ENCODE results near the gene EBF3. TPM values are rescaled to one million over a fixed set of nuclear protein-coding genes. Genes with fewer than 3 reads are reported as not detected.
A peak's percentile ranks its signal among the peaks of the same experiment; 100 is the strongest.

The EBF3 gene
- total RNA-seq, 1 donor from 2014 or later = 44.4 TPM

- no peak for DNase-seq
Observed at GRCh38 chr10:129793996-129794395, 170.1 kb downstream of the EBF3 start.

GRCh38 chr10:129793479-129793878, 170.6 kb downstream of the EBF3 start:
- DNase-seq = no peak

GRCh38 chr10:129792864-129793263, 171.2 kb downstream of the EBF3 start:
- no peak for DNase-seq

GRCh38 chr10:129792141-129792540, 171.9 kb downstream of the EBF3 start:
- DNase-seq = peak; percentile 83

- peak; percentile 68 for DNase-seq
Observed at GRCh38 chr10:129790715-129791446, 173.2 kb downstream of the EBF3 start.

- DNase-seq = peak; percentile 91
Observed at GRCh38 chr10:129788215-129788614, 175.9 kb downstream of the EBF3 start.

GRCh38 chr10:129787557-129787956, 176.5 kb downstream of the EBF3 start:
- no peak for DNase-seq

- DNase-seq = no peak
Observed at GRCh38 chr10:129786216-129786615, 177.9 kb downstream of the EBF3 start.

- no peak for DNase-seq
Observed at GRCh38 chr10:129785536-129785981, 178.5 kb downstream of the EBF3 start.

Small RNAs within 50 kb of the gene (small RNA-seq; reads per million reads assigned to genes)
- gene AL354950.2 (ENCODE audit: low replicate concordance) = not detected
- not detected for gene MIR4297 (ENCODE audit: low replicate concordance)

Other genes starting within 250 kb of the EBF3 start
- 0.82 TPM for gene C10orf143, start 146.6 kb upstream of the EBF3 start, total RNA-seq
- 50.3 TPM for gene GLRX3, start 172.1 kb upstream of the EBF3 start, total RNA-seq

Data from tongue (tissue), 3 donors.